Stimulated activated CD4-positive, alpha-beta T cell treated with anti-CD3 and anti-CD28 coated beads, Interleukin-1b, Interleukin-23, amount 100 ng/mL, for 1 hour (primary cell): ENCODE results near the gene TBC1D3E.
"Not testable (repeated sequence)": the region's sequence is repeated elsewhere in the genome, so short reads cannot be mapped to it uniquely, and the experiment has no call there.

Experiments
- DNase-seq, 2 donors: peaks; one replicate each; pipeline ENCODE4 v3.0.0-alpha.2; 2020; ENCODE audit warnings: low read depth in 2 of 2

The TBC1D3E gene

GRCh38 chr17:38127651-38128050, at the start of gene TBC1D3E:
TSS of gene TBC1D3E (plus strand) at chr17:38127951. CDS start at chr17:38129496, 1,545 bp downstream.
- DNase-seq = not testable (repeated sequence)

- DNase-seq = not testable (repeated sequence)
Observed at GRCh38 chr17:38087344-38087743, 40.4 kb upstream of the TBC1D3E start.

- not testable (repeated sequence) for DNase-seq
Observed at GRCh38 chr17:38088120-38088519, 39.6 kb upstream of the TBC1D3E start.

GRCh38 chr17:38094059-38094694, 33.6 kb upstream of the TBC1D3E start:
- DNase-seq = not testable (repeated sequence)

- not testable (repeated sequence) for DNase-seq
Observed at GRCh38 chr17:38099262-38099661, 28.5 kb upstream of the TBC1D3E start.

GRCh38 chr17:38119829-38120228, 7.9 kb upstream of the TBC1D3E start:
- DNase-seq = not testable (repeated sequence)

GRCh38 chr17:38134860-38135259, 7.1 kb downstream of the TBC1D3E start:
- DNase-seq = not testable (repeated sequence)
